Upper lobe of right lung (tissue), 1 donor: ENCODE measurements around the gene SERPINB1. TPM values are rescaled to one million over a fixed set of nuclear protein-coding genes. Genes with fewer than 3 reads are reported as not detected.

Source experiments
- ATAC-seq: fragments of 200-7000 bp; cut with Tn5 transposase; one replicate; pipeline ENCODE4 v1.9.1; 2020; ENCODE audit warnings: mild to moderate bottlenecking, moderate library complexity
- DNase-seq: peaks from one replicate; pipeline ENCODE4 v3.0.0-alpha.2; 2020
- H3K27ac ChIP-seq: fragments of 200-600 bp; one replicate; pipeline ENCODE4 v1.8.0; 2022
- H3K27me3 ChIP-seq: fragments of 200-600 bp; one replicate; pipeline ENCODE4 v1.8.0; 2022; ENCODE audit warnings: mild to moderate bottlenecking
- H3K36me3 ChIP-seq: fragments of 200-600 bp; one replicate; pipeline ENCODE4 v1.8.0; 2022
- H3K4me1 ChIP-seq: fragments of 200-600 bp; one replicate; pipeline ENCODE4 v1.8.0; 2022
- H3K4me3 ChIP-seq: fragments of 200-600 bp; one replicate; pipeline ENCODE4 v1.8.0; 2022; ENCODE audit warnings: mild to moderate bottlenecking
- H3K9me3 ChIP-seq: fragments of 200-600 bp; one replicate; pipeline ENCODE4 v1.8.0; 2022
- CTCF ChIP-seq: fragments of 200-600 bp; IDR thresholded peaks from one replicate; pipeline ENCODE4 v1.8.0; 2022; ENCODE audit warnings: antibody characterized with exemption
- intact Hi-C: fragments of 100-400 bp; cut with DNase I; formaldehyde crosslinking; loops from one replicate; pipeline ENCODE4 v1.11.0; 2022
- total RNA-seq: library from RNA; stranded (reverse); fragmentation: NEBNext Ultra II Directional; extraction: Animal tissue kit (Norgen Biotek cat#: 25700); gene quantifications from one replicate; pipeline ENCODE4 v1.2.1, GENCODE V29; 2021
- donor health status: DM: no; HTN: yes; CAD: no; lungs with severe emphysema.

SERPINB1 gene
- total RNA-seq, 1 donor from 2014 or later: 101 TPM

GRCh38 chr6:2834262-2834661 is 7.4 kb downstream of the SERPINB1 start:
- H3K4me3 ChIP-seq: no peak overlapping the region
- no peak for TF ChIP-seq CTCF
- H3K27me3 ChIP-seq: no peaks in the 10 kb centered on the region
- H3K9me3 ChIP-seq: no peaks in the 10 kb centered on the region
- ATAC-seq (no peak), DNase-seq (no peak)
- intact Hi-C loops: no loop called here
- H3K4me1 ChIP-seq: peaks cover 12% of the 10 kb centered on the region
- H3K27ac ChIP-seq: no peak overlapping the region
- peaks cover 77% of the 10 kb centered on the region for H3K36me3 ChIP-seq

GRCh38 chr6:2831392-2831791 is 10.3 kb downstream of the SERPINB1 start:
- no peaks in the 10 kb centered on the region for H3K9me3 ChIP-seq
- peaks cover 51% of the 10 kb centered on the region for H3K36me3 ChIP-seq
- no peaks in the 10 kb centered on the region for H3K27me3 ChIP-seq
- no peak overlapping the region for H3K27ac ChIP-seq
- no peak overlapping the region for H3K4me3 ChIP-seq
- DNase-seq (no peak), ATAC-seq (peak; percentile 27)
- no peaks in the 10 kb centered on the region for H3K4me1 ChIP-seq
- intact Hi-C loops: no loop called here
- no peak for TF ChIP-seq CTCF

GRCh38 chr6:2830183-2830582 is 11.5 kb downstream of the SERPINB1 start:
- DNase-seq (no peak), ATAC-seq (no peak)
- TF ChIP-seq CTCF: no peak
- no peak overlapping the region for H3K4me3 ChIP-seq
- no peaks in the 10 kb centered on the region for H3K27me3 ChIP-seq
- intact Hi-C loops: no loop called here
- H3K27ac ChIP-seq: no peak overlapping the region
- peaks cover 39% of the 10 kb centered on the region for H3K36me3 ChIP-seq
- no peaks in the 10 kb centered on the region for H3K9me3 ChIP-seq
- no peaks in the 10 kb centered on the region for H3K4me1 ChIP-seq

- H3K4me3 ChIP-seq: no peak overlapping the region
Measured at GRCh38 chr6:2829253-2829652, 12.4 kb downstream of the SERPINB1 start.

GRCh38 chr6:2828629-2829028 is 13.0 kb downstream of the SERPINB1 start:
- intact Hi-C loops: no loop called here
- Histone ChIP-seq H3K27ac (no peak overlapping the region), H3K9me3 (no peaks in the 10 kb centered on the region), H3K27me3 (no peaks in the 10 kb centered on the region), H3K4me3 (no peak overlapping the region), H3K4me1 (no peaks in the 10 kb centered on the region), H3K36me3 (peaks cover 23% of the 10 kb centered on the region)
- DNase-seq (no peak), ATAC-seq (no peak)
- TF ChIP-seq CTCF: no peak

More at GRCh38 chr6:2829253-2829652, 12.4 kb downstream of the SERPINB1 start:
- Histone ChIP-seq H3K27ac (no peak overlapping the region), H3K27me3 (no peaks in the 10 kb centered on the region), H3K36me3 (peaks cover 29% of the 10 kb centered on the region), H3K9me3 (no peaks in the 10 kb centered on the region), H3K4me1 (no peaks in the 10 kb centered on the region)
- TF ChIP-seq CTCF: no peak
- intact Hi-C loops: no loop called here
- DNase-seq (no peak), ATAC-seq (no peak)

- H3K9me3 ChIP-seq: no peaks in the 10 kb centered on the region
- no peak for ATAC-seq
- H3K27ac ChIP-seq: no peak overlapping the region
- intact Hi-C loops: no loop called here
- no peak for TF ChIP-seq CTCF
- no peaks in the 10 kb centered on the region for H3K27me3 ChIP-seq
- DNase-seq: no peak
- no peaks in the 10 kb centered on the region for H3K4me1 ChIP-seq
- peaks cover 8% of the 10 kb centered on the region for H3K36me3 ChIP-seq
- H3K4me3 ChIP-seq: no peak overlapping the region
Measured at GRCh38 chr6:2827142-2827541, 14.5 kb downstream of the SERPINB1 start.
